ENCODE measurements around the gene SORCS2. TPM values are rescaled to one million over a fixed set of nuclear protein-coding genes. Genes with fewer than 3 reads are reported as not detected.

Gene SORCS2
- polyA plus RNA-seq, 1 of the 3 experiments (the other 2 are of a cell fraction) = 1.6 TPM

DNA sequence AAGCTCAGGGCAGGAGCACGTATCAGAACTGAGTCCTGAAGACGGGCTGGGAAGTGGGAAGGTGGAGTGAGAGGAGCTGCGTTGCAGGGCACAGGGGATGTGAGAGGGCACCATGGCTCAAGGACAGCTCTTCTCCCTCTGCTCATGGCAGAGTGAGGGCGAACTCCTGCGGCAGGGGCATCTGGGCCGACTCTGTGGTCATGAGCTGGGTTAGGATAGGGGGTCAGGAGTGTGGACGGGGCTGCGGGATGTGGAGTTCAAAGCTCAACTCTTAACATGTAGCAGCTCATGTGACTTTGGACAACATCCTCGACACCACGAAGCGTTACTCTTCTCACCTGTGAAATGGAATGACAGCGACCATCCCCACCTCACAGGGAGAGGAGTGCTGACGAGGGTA is 19.4 kb upstream of the SORCS2 start:
- no peaks in the 10 kb centered on the region; the same call in 1 of the 2 replicates for H3K27me3 ChIP-seq (ENCODE audit: insufficient read depth)
- no peak overlapping the region for H3K9ac ChIP-seq
- POLR2A ChIA-PET = no interaction called here
- H3K4me3 ChIP-seq (ENCODE audit: low read depth in 2 of 2, low read length in 1 of 2) = no peak overlapping the region
- H2AFZ ChIP-seq (ENCODE audit: low read depth) = no peak overlapping the region
- H3K9me2 ChIP-seq = no peaks in the 10 kb centered on the region
- CTCF ChIA-PET = interaction anchor here (0.8 to 3.4 kb wide), 3 partner anchors 11 to 16 kb away, joined by 3 to 16 read pairs (median 3); no protein-coding TSS in a partner anchor
- H3K4me2 ChIP-seq = no peak overlapping the region
- no peaks in the 10 kb centered on the region for H3K4me1 ChIP-seq (ENCODE audit: control insufficient read depth in 1 of 2, insufficient read depth in 2 of 2, low read depth in 1 of 2, low read length in 1 of 2)
- TF ChIP-seq USF1 (IDR thresholded peaks at IDR 0.05; ENCODE audit: borderline replicate concordance, low read depth) = no peak
- TF ChIP-seq SMC3 (IDR thresholded peaks at IDR 0.05; ENCODE audit: low read depth, low read length) = no peak
- H3F3A ChIP-seq (replicated peaks; ENCODE audit: insufficient read depth) = peaks cover 4% of the 10 kb centered on the region
- no peaks in the 10 kb centered on the region for H4K20me1 ChIP-seq (ENCODE audit: insufficient read depth)
- no peak overlapping the region for H3K27ac ChIP-seq (ENCODE audit: low read depth in 2 of 2, low read length in 1 of 2)
- no peaks in the 10 kb centered on the region for H3K36me3 ChIP-seq (replicated peaks in 1 of 2; ENCODE audit: control insufficient read depth in 1 of 2, insufficient read depth in 2 of 2, low read length in 1 of 2)
- DNase-seq = no peak
- H3K9me3 ChIP-seq = no peaks in the 10 kb centered on the region
- H3K79me2 ChIP-seq (ENCODE audit: insufficient read depth) = no peaks in the 10 kb centered on the region
- 69% methylated on average over 12 of the region's 13 CpGs for WGBS (ENCODE audit: low lambda C conversion rate)

GRCh38 chr4:7173841-7174449 is 18.4 kb upstream of the SORCS2 start:
- no peaks in the 10 kb centered on the region for H3K36me3 ChIP-seq (replicated peaks in 1 of 2; ENCODE audit: control insufficient read depth in 1 of 2, insufficient read depth in 2 of 2, low read length in 1 of 2)
- no peaks in the 10 kb centered on the region for H3K9me2 ChIP-seq
- peaks cover 4% of the 10 kb centered on the region for H3F3A ChIP-seq (replicated peaks; ENCODE audit: insufficient read depth)
- H3K9me3 ChIP-seq = no peaks in the 10 kb centered on the region
- no peaks in the 10 kb centered on the region for H3K4me1 ChIP-seq (ENCODE audit: control insufficient read depth in 1 of 2, insufficient read depth in 2 of 2, low read depth in 1 of 2, low read length in 1 of 2)
- POLR2A ChIA-PET = no interaction called here
- no peak overlapping the region for H3K9ac ChIP-seq
- WGBS (ENCODE audit: low lambda C conversion rate) = 68% methylated on average over 9 of the region's 9 CpGs
- no peak overlapping the region for H3K4me2 ChIP-seq
- DNase-seq = no peak
- H3K79me2 ChIP-seq (ENCODE audit: insufficient read depth) = no peaks in the 10 kb centered on the region
- CTCF ChIA-PET = interaction anchor here (1.3 to 3.4 kb wide), 2 partner anchors 12 to 17 kb away, joined by 3 to 16 read pairs; no protein-coding TSS in a partner anchor
- no peak overlapping the region for H2AFZ ChIP-seq (ENCODE audit: low read depth)
- no peak overlapping the region for H3K27ac ChIP-seq (ENCODE audit: low read depth in 2 of 2, low read length in 1 of 2)
- H4K20me1 ChIP-seq (ENCODE audit: insufficient read depth) = no peaks in the 10 kb centered on the region
- no peak overlapping the region for H3K4me3 ChIP-seq (ENCODE audit: low read depth in 2 of 2, low read length in 1 of 2)
- TF ChIP-seq RXRA (IDR thresholded peaks at IDR 0.05; ENCODE audit: borderline replicate concordance, low read depth) (no peak), FOSL2 (IDR thresholded peaks at IDR 0.05; ENCODE audit: borderline replicate concordance, low read depth) (no peak), REST (IDR thresholded peaks at IDR 0.05; ENCODE audit: low read depth, low read length) (no peak), FOXM1 (IDR thresholded peaks at IDR 0.05; ENCODE audit: low read depth) (no peak), IRF3 (IDR thresholded peaks at IDR 0.05; ENCODE audit: low read depth, low read length) (no peak), POLR2AphosphoS5 (IDR thresholded peaks at IDR 0.05; ENCODE audit: low read depth, low read length) (no peak), MEF2A (IDR thresholded peaks at IDR 0.05; ENCODE audit: borderline replicate concordance, low read depth) (no peak), EZH2phosphoT487 (IDR thresholded peaks at IDR 0.05; ENCODE audit: borderline replicate concordance, low read depth) (no peak), NRF1 (IDR thresholded peaks at IDR 0.05; ENCODE audit: low read depth, low read length) (no peak), EP300 (IDR thresholded peaks at IDR 0.05; ENCODE audit: borderline replicate concordance in 1 of 2, low read depth in 1 of 2, low read length in 1 of 2) (no peak), ZBTB33 (IDR thresholded peaks at IDR 0.05; ENCODE audit: borderline replicate concordance, low read depth) (no peak), GATA2 (CRISPR knock-in tag; IDR thresholded peaks at IDR 0.05) (no peak), USF2 (IDR thresholded peaks at IDR 0.05; ENCODE audit: borderline replicate concordance, low read depth, low read length) (no peak), RAD21 (IDR thresholded peaks at IDR 0.05; ENCODE audit: low read length) (no peak), YY1 (IDR thresholded peaks at IDR 0.05; ENCODE audit: low read depth) (no peak), USF1 (IDR thresholded peaks at IDR 0.05; ENCODE audit: borderline replicate concordance, low read depth) (no peak)
- no peaks in the 10 kb centered on the region; the same call in 1 of the 2 replicates for H3K27me3 ChIP-seq (ENCODE audit: insufficient read depth)

Measured in SK-N-SH (cell line).